Measurements from ENCODE around the gene POF1B.
"Not testable (repeated sequence)": the region's sequence is repeated elsewhere in the genome, so short reads cannot be mapped to it uniquely, and the experiment has no call there.

The POF1B gene

DNA sequence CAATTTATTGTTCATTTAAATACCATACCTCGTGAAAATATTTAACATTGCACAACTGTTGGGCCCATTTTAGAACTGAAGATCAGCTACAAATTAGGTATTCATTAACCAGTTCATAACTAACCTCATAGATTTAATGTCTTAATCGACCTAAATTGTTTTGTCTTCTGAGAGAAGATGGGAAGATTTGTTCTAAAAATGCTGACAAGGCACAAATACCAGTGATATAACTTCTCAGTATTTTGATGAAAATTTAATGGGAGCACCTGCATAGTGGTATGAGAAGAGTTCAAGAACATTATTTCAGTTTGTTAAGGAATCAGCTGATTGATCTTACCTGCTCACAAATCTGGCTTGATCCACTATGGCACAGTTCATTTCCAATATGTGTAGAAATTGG is 33.9 kb downstream of the POF1B start:
- Histone ChIP-seq H3K79me2 (ENCODE audit: control insufficient read depth, low read length) (no peaks in the 10 kb centered on the region), H3K9me3 (ENCODE audit: control insufficient read depth, insufficient read depth, low read length) (no peaks in the 10 kb centered on the region), H3K4me3 (ENCODE audit: low read length) (no peak overlapping the region), H3K4me1 (ENCODE audit: control insufficient read depth, low read length) (no peaks in the 10 kb centered on the region), H3K4me2 (ENCODE audit: low read length) (no peak overlapping the region), H3K9me2 (replicated peaks; ENCODE audit: control insufficient read depth, low read length) (no peaks in the 10 kb centered on the region), H3K36me3 (ENCODE audit: control insufficient read depth, low read length) (no peaks in the 10 kb centered on the region), H3K27ac (ENCODE audit: low read depth, low read length) (no peak overlapping the region), H4K20me1 (ENCODE audit: control insufficient read depth, insufficient read depth, low read depth, low read length) (no peaks in the 10 kb centered on the region), H3F3A (ENCODE audit: control insufficient read depth, insufficient read depth) (no peaks in the 10 kb centered on the region), H3K27me3 (ENCODE audit: control insufficient read depth, low read length) (no peaks in the 10 kb centered on the region)
- no peak for TF ChIP-seq EZH2phosphoT487 (IDR thresholded peaks at IDR 0.05; ENCODE audit: borderline replicate concordance, low read length)

DNA sequence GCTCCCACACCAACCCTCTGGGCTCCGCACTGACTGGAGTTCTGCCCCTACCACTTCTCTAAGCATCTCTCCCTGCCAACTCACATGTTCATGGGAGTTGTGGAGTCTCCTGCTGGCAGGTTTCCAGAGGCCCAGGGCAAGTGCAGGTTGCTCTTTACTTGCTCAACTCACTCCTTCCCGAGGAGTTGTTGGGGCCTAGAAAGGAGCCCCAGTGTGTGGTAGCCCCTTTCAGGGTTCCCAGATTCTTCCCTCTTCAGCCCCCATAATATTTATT is 52.5 kb downstream of the POF1B start:
- Histone ChIP-seq H3K27me3 (ENCODE audit: control insufficient read depth, low read length) (no peaks in the 10 kb centered on the region), H3F3A (ENCODE audit: control insufficient read depth, insufficient read depth) (no peaks in the 10 kb centered on the region), H3K36me3 (ENCODE audit: control insufficient read depth, low read length) (no peaks in the 10 kb centered on the region), H4K20me1 (ENCODE audit: control insufficient read depth, insufficient read depth, low read depth, low read length) (no peaks in the 10 kb centered on the region), H3K27ac (ENCODE audit: low read depth, low read length) (no peak overlapping the region), H3K4me3 (ENCODE audit: low read length) (no peak overlapping the region), H3K4me1 (ENCODE audit: control insufficient read depth, low read length) (no peaks in the 10 kb centered on the region), H3K4me2 (ENCODE audit: low read length) (no peak overlapping the region), H3K9me3 (ENCODE audit: control insufficient read depth, insufficient read depth, low read length) (no peaks in the 10 kb centered on the region), H3K79me2 (ENCODE audit: control insufficient read depth, low read length) (no peaks in the 10 kb centered on the region), H3K9me2 (replicated peaks; ENCODE audit: control insufficient read depth, low read length) (no peaks in the 10 kb centered on the region)
- TF ChIP-seq, protein P1, sequence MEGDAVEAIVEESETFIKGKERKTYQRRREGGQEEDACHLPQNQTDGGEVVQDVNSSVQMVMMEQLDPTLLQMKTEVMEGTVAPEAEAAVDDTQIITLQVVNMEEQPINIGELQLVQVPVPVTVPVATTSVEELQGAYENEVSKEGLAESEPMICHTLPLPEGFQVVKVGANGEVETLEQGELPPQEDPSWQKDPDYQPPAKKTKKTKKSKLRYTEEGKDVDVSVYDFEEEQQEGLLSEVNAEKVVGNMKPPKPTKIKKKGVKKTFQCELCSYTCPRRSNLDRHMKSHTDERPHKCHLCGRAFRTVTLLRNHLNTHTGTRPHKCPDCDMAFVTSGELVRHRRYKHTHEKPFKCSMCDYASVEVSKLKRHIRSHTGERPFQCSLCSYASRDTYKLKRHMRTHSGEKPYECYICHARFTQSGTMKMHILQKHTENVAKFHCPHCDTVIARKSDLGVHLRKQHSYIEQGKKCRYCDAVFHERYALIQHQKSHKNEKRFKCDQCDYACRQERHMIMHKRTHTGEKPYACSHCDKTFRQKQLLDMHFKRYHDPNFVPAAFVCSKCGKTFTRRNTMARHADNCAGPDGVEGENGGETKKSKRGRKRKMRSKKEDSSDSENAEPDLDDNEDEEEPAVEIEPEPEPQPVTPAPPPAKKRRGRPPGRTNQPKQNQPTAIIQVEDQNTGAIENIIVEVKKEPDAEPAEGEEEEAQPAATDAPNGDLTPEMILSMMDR (IDR thresholded peaks at IDR 0.05; ENCODE audit: low read depth, low read length, poor library complexity, severe bottlenecking), result no peak
- TF ChIP-seq EZH2phosphoT487 (IDR thresholded peaks at IDR 0.05; ENCODE audit: borderline replicate concordance, low read length), result no peak

DNA sequence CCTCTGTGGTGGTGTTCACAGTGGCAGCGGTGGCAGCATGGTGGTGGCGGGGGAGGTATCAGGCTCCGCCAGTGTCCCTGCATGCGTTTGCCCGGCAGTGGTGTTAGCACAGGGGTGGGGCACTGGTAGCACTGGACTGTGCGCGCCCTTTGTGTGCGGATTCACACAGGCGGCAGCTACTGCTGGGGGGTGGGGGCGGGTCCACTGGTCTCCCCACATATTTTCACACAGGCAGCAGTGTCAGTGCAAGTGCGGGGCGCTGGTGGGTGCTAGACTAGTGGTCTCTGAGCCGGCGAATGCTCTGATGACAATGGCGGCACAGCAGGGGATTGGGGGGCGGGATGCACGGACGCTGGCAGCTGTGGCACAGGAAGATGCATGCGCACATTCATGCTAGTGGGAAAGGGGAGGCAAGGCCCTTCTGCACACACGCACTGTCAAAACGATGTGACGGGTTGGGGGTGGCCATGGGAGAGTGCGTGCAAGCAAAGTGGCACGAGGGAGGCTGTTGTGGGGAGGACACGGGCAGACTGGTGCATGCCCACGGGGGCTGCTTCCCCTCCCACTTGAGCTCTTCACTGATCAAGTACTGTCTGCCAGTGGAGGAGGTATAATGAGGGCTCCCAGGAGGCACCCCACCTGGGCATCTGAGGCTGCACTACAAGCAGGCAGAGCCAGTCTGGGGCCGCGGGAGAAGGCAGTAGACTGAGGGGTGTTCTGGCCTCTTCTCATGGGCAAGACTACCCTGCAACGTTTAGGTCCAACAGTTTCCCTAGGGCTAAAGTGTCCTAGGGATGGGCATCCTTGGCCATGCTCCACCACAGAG is 53.0 kb downstream of the POF1B start:
- Histone ChIP-seq H3K27ac (ENCODE audit: low read depth, low read length) (no peak overlapping the region), H3K79me2 (ENCODE audit: control insufficient read depth, low read length) (no peaks in the 10 kb centered on the region), H3F3A (ENCODE audit: control insufficient read depth, insufficient read depth) (no peaks in the 10 kb centered on the region), H3K4me2 (ENCODE audit: low read length) (no peak overlapping the region), H3K9me3 (ENCODE audit: control insufficient read depth, insufficient read depth, low read length) (no peaks in the 10 kb centered on the region), H3K27me3 (ENCODE audit: control insufficient read depth, low read length) (no peaks in the 10 kb centered on the region), H3K4me3 (ENCODE audit: low read length) (no peak overlapping the region), H3K4me1 (ENCODE audit: control insufficient read depth, low read length) (no peaks in the 10 kb centered on the region), H3K9me2 (replicated peaks; ENCODE audit: control insufficient read depth, low read length) (no peaks in the 10 kb centered on the region), H4K20me1 (ENCODE audit: control insufficient read depth, insufficient read depth, low read depth, low read length) (no peaks in the 10 kb centered on the region), H3K36me3 (ENCODE audit: control insufficient read depth, low read length) (no peaks in the 10 kb centered on the region)
- TF ChIP-seq EZH2phosphoT487 (IDR thresholded peaks at IDR 0.05; ENCODE audit: borderline replicate concordance, low read length), result no peak
- TF ChIP-seq, protein P1 (IDR thresholded peaks at IDR 0.05; ENCODE audit: low read depth, low read length, poor library complexity, severe bottlenecking), result no peak

DNA sequence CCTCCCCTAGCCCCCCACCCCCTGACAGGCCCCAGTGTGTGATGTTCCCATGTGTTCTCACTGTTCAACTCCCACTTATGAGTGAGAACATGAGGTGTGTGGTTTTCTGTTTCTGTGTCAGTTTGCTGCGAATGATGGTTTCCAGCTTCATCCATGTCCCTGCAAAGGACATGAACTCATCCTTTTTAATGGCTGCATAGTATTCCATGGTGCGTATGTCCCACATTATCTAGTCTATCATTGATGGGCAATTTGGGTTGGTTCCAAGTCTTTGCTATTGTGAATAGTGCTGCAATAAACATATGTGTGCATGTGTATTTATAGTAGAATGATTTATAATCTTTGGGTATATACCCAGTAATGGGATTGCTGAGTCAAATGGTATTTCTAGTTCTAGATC is 68.1 kb downstream of the POF1B start:
- H3F3A ChIP-seq (ENCODE audit: control insufficient read depth, insufficient read depth); H3K4me2 ChIP-seq (ENCODE audit: low read length); H4K20me1 ChIP-seq (ENCODE audit: control insufficient read depth, insufficient read depth, low read depth, low read length); H3K27ac ChIP-seq (ENCODE audit: low read depth, low read length); H3K9me2 ChIP-seq (replicated peaks; ENCODE audit: control insufficient read depth, low read length); H3K4me1 ChIP-seq (ENCODE audit: control insufficient read depth, low read length); H3K79me2 ChIP-seq (ENCODE audit: control insufficient read depth, low read length); H3K36me3 ChIP-seq (ENCODE audit: control insufficient read depth, low read length); H3K4me3 ChIP-seq (ENCODE audit: low read length); H3K27me3 ChIP-seq (ENCODE audit: control insufficient read depth, low read length); H3K9me3 ChIP-seq (ENCODE audit: control insufficient read depth, insufficient read depth, low read length): not testable (repeated sequence)
